Measurements from ENCODE around the gene WDR76.

GRCh38 chr15:43828061-43828657 is 1.4 kb downstream of the WDR76 start:
- no peak for TF ChIP-seq CTCF (IDR thresholded peaks at IDR 0.05)
- TF ChIP-seq POLR2A (IDR thresholded peaks at IDR 0.05): no peak

All from adrenal gland (tissue), 5 donors.